ENCODE measurements around the gene THAP12.
"Not testable (repeated sequence)": the region's sequence is repeated elsewhere in the genome, so short reads cannot be mapped to it uniquely, and the experiment has no call there.

The THAP12 gene

DNA sequence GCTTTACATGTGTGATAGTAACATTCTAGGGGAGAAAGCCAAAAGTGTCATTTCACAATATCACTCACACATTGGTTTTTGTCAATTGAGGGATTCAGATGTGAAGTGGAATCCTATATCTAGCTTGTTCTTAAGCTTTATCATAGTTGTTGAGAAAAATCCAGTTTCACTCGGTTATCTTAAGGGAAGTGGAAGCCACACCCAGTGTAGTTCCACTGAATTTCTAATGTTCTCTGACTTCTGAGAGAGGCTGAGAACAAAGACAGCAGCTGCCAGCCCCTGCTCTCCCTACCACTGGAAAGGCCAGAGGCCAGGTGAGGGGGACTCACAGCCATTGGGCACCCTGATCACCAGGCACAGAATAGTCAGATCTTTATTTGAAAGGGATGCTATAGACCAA lies 53.7 kb downstream of the THAP12 start:
- no peak for DNase-seq (ENCODE audit: low read depth in 2 of 3, low spot score in 2 of 3)

GRCh38 chr11:76325185-76325584 lies 55.7 kb downstream of the THAP12 start:
- no peak for DNase-seq (ENCODE audit: low read depth in 2 of 3, low spot score in 2 of 3)

- no peak for DNase-seq (ENCODE audit: low read depth in 2 of 3, low spot score in 2 of 3)
These were observed 57.1 kb downstream of the THAP12 start for GRCh38 chr11:76323804-76324203.

GRCh38 chr11:76323375-76323774 lies 57.6 kb downstream of the THAP12 start:
- not testable (repeated sequence) for DNase-seq (ENCODE audit: low read depth in 2 of 3, low spot score in 2 of 3)

DNA sequence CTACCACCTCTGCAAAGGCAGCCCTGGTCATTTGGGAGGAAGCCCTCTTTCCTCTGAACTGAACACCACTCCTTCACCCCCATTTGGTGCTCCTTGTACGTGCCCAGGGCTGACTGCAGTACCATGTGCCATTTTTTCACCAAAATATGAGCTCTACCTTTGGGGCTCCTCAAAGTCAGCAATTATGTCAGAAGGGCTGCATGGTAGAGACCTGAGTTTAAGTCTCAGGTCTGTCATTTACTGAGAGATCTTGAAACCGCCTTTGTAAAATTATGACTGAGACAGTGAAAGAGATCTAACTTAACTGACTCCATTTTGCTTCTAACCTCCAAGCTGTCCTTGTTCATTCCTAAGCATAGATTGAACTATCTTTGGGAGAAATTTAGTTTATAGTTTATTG lies 58.0 kb downstream of the THAP12 start:
- no peak for DNase-seq (ENCODE audit: low read depth in 2 of 3, low spot score in 2 of 3)

- DNase-seq (ENCODE audit: low read depth in 2 of 3, low spot score in 2 of 3) = no peak
These were observed 58.4 kb downstream of the THAP12 start for GRCh38 chr11:76322540-76322939.

- no peak for DNase-seq (ENCODE audit: low read depth in 2 of 3, low spot score in 2 of 3)
These were observed 59.0 kb downstream of the THAP12 start for GRCh38 chr11:76321820-76322524.

DNA sequence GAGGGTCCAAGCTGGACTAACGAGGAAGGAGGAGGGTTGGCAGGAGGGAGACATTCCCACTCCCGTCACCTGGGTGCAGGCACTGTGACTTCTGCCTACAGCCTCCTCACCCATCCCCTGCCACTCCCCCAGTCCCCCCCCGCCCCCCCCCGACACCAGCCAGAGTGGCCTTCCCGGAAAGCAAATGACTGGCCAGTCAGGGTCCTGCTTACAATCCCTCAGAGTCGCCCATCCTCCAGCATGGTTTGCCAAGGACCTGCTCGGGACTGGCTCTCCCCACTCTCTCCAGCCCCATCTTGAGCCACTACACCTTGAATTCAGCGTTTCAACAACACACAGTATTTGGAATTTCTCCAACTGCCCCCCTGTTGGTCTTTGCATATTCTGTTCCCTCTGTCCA lies 59.6 kb downstream of the THAP12 start:
- no peak for DNase-seq (ENCODE audit: low read depth in 2 of 3, low spot score in 2 of 3)

DNA sequence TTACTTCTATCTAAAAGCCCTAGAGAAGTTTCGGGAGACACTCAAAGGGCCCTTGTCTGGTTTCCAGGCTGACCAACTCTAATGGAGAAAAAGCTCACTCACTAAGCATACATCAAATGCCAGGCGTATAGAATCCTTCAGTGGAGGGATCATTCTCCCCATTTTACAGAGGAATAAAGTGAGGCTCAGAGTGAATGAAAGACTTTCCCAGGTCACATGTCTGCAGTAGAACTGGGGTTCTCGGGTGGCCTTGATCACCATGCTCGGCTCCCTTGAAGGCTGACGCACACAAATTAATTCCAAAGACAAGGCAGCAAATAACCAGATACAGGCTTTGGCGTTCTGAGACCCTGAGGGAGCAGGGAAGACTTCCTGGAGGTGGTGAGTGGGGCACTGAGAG lies 60.0 kb downstream of the THAP12 start:
- DNase-seq (ENCODE audit: low read depth in 2 of 3, low spot score in 2 of 3) = no peak

DNA sequence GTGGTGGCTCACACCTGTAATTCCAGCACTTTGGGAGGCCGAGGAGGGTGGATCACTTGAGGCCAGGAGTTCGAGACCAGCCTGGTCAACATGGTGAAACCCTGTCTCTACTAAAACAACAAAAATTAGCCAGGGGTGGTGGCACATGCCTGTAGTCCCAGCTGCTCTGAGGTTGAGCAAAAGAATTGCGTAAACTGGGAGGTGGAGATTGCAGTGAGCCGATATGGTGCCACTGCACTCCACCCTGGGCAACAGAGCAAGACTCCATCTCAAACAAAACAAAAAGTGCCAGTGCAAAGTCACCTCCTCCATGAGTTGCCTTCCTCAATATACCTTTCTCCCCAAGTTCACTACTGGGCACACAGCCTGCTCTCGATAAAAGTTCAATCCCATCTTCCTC lies 61.1 kb downstream of the THAP12 start:
- not testable (repeated sequence) for DNase-seq (ENCODE audit: low read depth in 2 of 3, low spot score in 2 of 3)

- DNase-seq (ENCODE audit: low read depth in 2 of 3, low spot score in 2 of 3) = peak; percentile 54 to 91 (median 84)
These were observed 62.1 kb downstream of the THAP12 start for GRCh38 chr11:76318744-76319384.

DNA sequence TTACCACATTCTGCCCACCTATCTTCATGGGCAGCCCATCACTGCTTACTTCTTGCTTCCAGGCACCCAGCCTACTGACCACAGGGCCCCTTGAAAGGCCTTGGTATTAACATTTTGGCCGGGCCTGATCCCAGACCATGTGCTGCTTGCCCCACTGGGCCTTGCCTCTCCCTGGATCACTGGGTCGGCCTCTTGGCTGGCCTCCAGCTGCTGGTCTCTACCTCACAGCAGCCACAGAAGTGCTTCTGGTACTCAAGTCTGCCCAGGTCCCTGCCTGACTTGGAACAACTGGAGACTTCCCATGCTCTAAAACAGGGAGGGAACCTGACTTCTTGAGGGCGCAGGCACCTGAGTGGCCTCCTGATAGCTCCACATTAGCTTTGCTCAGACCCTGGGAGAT lies 63.6 kb downstream of the THAP12 start:
- DNase-seq (ENCODE audit: low read depth in 2 of 3, low spot score in 2 of 3) = no peak

DNA sequence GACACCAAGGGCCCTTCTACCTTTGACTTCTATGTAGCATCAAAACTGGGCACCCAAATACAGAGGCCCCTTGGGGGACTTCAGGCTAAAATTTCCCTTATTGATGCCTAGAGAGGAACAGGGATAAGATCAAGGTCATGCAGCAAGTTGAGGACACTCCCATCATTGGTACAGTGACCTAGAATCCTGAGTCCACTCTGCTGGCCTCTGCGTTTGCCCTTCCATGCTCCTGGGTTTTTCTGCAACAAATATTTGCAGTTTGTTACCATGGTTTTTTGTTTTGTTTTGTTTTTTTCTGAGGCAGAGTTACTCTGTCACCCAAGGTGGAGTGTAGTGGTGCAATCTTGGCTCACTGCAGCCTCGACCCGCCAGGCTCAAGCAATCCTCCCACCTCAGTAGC lies 64.2 kb downstream of the THAP12 start:
- DNase-seq (ENCODE audit: low read depth in 2 of 3, low spot score in 2 of 3) = no peak

DNA sequence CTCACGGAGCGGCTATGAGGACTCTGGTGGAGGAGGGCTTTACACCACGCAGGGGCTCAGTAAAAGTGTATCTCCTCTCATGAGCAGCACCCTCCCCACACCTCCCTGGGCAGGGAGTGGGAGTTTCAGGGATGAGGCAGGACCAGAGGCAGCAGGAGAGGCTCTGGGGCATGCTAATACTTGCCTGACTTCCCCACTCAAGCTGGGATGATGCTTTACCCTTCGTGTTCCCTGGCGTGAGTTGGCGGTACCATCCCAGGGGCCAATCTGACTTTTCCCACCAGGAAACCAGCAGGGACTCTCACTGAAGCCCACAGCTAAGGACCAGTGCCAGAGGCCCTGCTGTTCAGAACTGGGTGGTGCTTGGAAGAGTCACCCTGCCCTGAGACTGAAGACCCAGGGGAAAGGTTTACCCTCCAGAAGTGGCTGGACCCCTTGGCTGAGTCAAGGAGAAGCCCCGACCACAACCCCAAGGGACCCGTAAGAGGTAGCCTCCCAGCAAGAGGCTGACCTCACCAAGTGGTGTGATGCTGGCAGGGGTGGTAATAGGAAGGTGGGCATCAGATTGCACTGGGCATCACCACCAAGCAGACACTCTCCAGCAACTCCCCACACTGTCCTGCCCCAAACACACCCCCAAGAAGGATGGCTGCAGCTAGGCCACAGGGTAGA lies 65.6 kb downstream of the THAP12 start:
- no peak for DNase-seq (ENCODE audit: low read depth in 2 of 3, low spot score in 2 of 3)

GRCh38 chr11:76314741-76315090 lies 66.2 kb downstream of the THAP12 start:
- DNase-seq (ENCODE audit: low read depth in 2 of 3, low spot score in 2 of 3) = no peak

DNA sequence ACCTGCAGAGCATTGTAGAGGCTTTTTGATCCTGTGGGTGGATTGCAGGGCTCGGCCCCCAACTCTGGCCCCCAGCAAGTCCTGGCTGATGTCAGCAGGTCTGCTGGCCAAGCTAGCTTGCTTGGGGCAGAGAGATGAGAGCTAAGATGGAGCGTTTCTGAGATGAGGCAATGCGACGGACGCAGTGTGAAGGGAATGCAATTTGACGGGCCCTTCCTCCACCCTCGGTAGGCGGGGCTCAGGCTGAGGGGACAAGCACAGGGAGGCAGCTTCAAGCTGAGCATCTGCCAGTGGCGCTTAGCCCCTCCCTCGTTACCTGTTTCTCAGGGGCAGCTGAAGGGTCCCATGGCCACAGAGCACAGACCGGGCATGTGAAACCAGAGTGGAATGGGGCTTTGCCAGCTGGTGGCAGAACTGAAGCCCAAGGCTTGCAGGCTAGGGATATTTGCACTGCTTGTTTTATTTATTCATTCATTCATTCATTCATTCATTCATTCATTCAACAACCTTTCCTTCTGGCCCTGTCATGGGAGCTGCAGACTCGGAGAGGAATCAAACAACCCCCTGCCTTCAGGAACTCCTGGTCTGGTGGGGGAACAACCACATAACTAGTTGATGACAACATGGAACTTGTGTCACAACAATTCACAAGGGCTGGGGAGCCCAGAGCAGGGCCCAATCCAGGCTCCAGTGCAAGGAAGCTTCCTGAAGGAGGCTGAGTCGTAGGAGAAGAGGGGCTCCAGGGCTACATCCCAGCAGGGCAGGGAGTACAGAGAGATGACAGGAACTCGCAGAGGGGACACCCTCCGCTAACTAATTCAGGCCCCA lies 66.8 kb downstream of the THAP12 start:
- DNase-seq (ENCODE audit: low read depth in 2 of 3, low spot score in 2 of 3) = no peak

DNA sequence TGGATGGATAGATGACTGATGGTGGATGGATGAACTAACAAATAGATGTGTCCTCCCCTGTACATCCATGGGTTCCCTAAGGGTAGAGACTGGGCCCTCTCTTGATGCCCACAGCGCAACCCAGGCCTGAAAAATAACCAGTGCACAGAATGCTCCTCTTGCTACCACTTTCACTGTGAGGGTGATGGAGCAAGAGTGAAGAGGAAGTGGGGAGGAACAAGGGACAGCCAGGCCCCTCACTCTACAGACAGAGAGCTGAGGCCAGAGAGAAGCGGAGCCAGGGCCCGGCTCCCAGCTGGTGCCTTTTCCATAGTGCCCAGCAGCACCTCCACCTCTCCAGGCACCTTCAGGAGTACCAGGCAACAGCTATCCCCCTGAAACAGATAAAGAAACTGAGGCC lies 67.7 kb downstream of the THAP12 start:
- DNase-seq (ENCODE audit: low read depth in 2 of 3, low spot score in 2 of 3) = no peak

DNA sequence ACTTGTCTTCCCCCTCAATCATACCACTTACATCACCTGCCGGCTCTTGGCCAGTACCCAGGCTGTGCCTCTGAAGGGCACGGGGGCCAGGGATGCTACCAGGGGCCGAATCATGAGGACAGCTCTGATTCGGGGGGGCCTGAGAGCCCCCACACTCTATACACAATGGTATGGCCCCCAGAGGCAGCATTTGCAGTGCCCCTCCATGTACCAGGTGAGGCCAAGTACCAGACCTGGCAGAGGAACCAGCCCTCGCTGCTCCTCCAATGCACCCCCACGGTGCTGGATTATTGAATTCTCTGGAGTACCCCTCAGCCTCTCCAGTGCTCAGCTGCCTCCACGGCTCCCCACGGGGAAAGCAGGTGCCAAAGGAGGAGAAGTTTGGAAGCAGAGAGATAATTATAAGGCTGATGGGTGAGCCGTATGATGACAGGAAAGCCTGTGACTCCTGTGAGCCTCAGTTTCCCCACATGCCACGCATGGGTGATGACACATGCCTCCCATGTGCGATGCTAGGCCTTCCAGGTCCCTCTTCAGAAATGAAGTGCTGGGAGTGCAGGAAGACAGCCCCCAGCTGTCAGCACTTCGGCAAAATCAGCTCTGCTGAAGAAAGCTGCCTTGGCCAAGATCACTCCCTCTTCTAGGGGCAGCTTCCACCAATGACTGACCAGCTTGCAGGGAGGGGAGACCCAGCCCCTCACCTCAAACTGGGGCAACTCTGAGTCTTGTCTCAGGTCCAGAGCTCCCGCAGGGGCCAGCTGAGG lies 69.9 kb downstream of the THAP12 start:
- no peak for DNase-seq (ENCODE audit: low read depth in 2 of 3, low spot score in 2 of 3)

GRCh38 chr11:76307978-76308747 lies 72.8 kb downstream of the THAP12 start:
- no peak for DNase-seq (ENCODE audit: low read depth in 2 of 3, low spot score in 2 of 3)

GRCh38 chr11:76307396-76307795 lies 73.5 kb downstream of the THAP12 start:
- no peak for DNase-seq (ENCODE audit: low read depth in 2 of 3, low spot score in 2 of 3)
